KOPT-K1 (cell line): Measurements from ENCODE around the gene CRYBA2.

Source experiments
- H3K27ac ChIP-seq: fragments of 200-600 bp; sonication (generic); 2 replicates; pipeline ENCODE4 v1.5.1; 2016; ENCODE audit warnings: antibody characterized with exemption, mild to moderate bottlenecking, low read depth, low read length; ENCODE audit not compliant: poor library complexity, severe bottlenecking
- H3K36me3 ChIP-seq: fragments of 200-600 bp; sonication (generic); 2 replicates; pipeline ENCODE4 v1.5.1; 2017; ENCODE audit warnings: antibody characterized with exemption, mild to moderate bottlenecking, low read length, moderate library complexity; ENCODE audit not compliant: insufficient read depth
- H3K9me3 ChIP-seq: fragments of 200-600 bp; sonication (generic); 2 replicates; pipeline ENCODE4 v1.5.1; 2017; ENCODE audit warnings: antibody characterized with exemption, low read length, mild to moderate bottlenecking; ENCODE audit not compliant: insufficient read depth, poor library complexity, severe bottlenecking

Gene CRYBA2

GRCh38 chr2:218961229-218961628, 32.0 kb downstream of the CRYBA2 start:
- H3K27ac ChIP-seq, result no peak overlapping the region
- H3K36me3 ChIP-seq, result no peaks in the 10 kb centered on the region
- no peaks in the 10 kb centered on the region for H3K9me3 ChIP-seq

- H3K27ac ChIP-seq, result no peak overlapping the region
- H3K36me3 ChIP-seq, result no peaks in the 10 kb centered on the region
- no peaks in the 10 kb centered on the region for H3K9me3 ChIP-seq
Observed at GRCh38 chr2:218960309-218961165, 32.7 kb downstream of the CRYBA2 start.

GRCh38 chr2:218959761-218960308, 33.4 kb downstream of the CRYBA2 start:
- Histone ChIP-seq H3K9me3 (no peaks in the 10 kb centered on the region), H3K27ac (no peak overlapping the region), H3K36me3 (no peaks in the 10 kb centered on the region)

- H3K9me3 ChIP-seq, result no peaks in the 10 kb centered on the region
- H3K36me3 ChIP-seq, result no peaks in the 10 kb centered on the region
- H3K27ac ChIP-seq, result no peak within 1 kb of the TSS
Observed at GRCh38 chr2:218959141-218959731, 34.0 kb downstream of the CRYBA2 start, which contains the start of gene CDK5R2. Gene CDK5R2, plus strand, starts transcription at chr2:218959666. Its CDS starts 155 bp downstream, at chr2:218959821.

- Histone ChIP-seq H3K27ac (no peak overlapping the region), H3K9me3 (no peaks in the 10 kb centered on the region), H3K36me3 (no peaks in the 10 kb centered on the region)
Observed at GRCh38 chr2:218958276-218958675, 34.9 kb downstream of the CRYBA2 start.

- Histone ChIP-seq H3K36me3 (no peaks in the 10 kb centered on the region), H3K27ac (no peak overlapping the region), H3K9me3 (no peaks in the 10 kb centered on the region)
Observed at GRCh38 chr2:218957671-218958070, 35.6 kb downstream of the CRYBA2 start.

- no peak overlapping the region for H3K27ac ChIP-seq
- no peaks in the 10 kb centered on the region for H3K36me3 ChIP-seq
- H3K9me3 ChIP-seq, result no peaks in the 10 kb centered on the region
Observed at GRCh38 chr2:218956039-218956438, 37.2 kb downstream of the CRYBA2 start.

- no peaks in the 10 kb centered on the region for H3K36me3 ChIP-seq
- no peak overlapping the region for H3K27ac ChIP-seq
- no peaks in the 10 kb centered on the region for H3K9me3 ChIP-seq
Observed at GRCh38 chr2:218954541-218955300, 38.5 kb downstream of the CRYBA2 start.

- no peaks in the 10 kb centered on the region for H3K9me3 ChIP-seq
- no peaks in the 10 kb centered on the region for H3K36me3 ChIP-seq
- H3K27ac ChIP-seq, result no peak overlapping the region
Observed at GRCh38 chr2:218953366-218953954, 39.8 kb downstream of the CRYBA2 start.

GRCh38 chr2:218952160-218952559, 41.1 kb downstream of the CRYBA2 start:
- no peaks in the 10 kb centered on the region for H3K36me3 ChIP-seq

GRCh38 chr2:218946621-218947020, 46.6 kb downstream of the CRYBA2 start:
- Histone ChIP-seq H3K27ac (no peak overlapping the region), H3K36me3 (no peaks in the 10 kb centered on the region), H3K9me3 (no peaks in the 10 kb centered on the region)

More at GRCh38 chr2:218952160-218952559, 41.1 kb downstream of the CRYBA2 start:
- Histone ChIP-seq H3K9me3 (no peaks in the 10 kb centered on the region), H3K27ac (no peak overlapping the region)

GRCh38 chr2:218944759-218945404, 48.3 kb downstream of the CRYBA2 start:
- Histone ChIP-seq H3K36me3 (no peaks in the 10 kb centered on the region), H3K9me3 (no peaks in the 10 kb centered on the region)

More at GRCh38 chr2:218944759-218945404, 48.3 kb downstream of the CRYBA2 start:
- H3K27ac ChIP-seq, result no peak overlapping the region
